Activated naive CD4-positive, alpha-beta T cell treated with anti-CD3 and anti-CD28 coated beads, Interleukin-2, amount 50 U/mL, for 24 hours (primary cell): ENCODE measurements around the gene SEC14L6.
"Not testable (repeated sequence)": the region's sequence is repeated elsewhere in the genome, so short reads cannot be mapped to it uniquely, and the experiment has no call there.

Experiments used
- H3K27ac Mint-ChIP-seq: one replicate; pipeline ENCODE4 v1.8.0; 2021; ENCODE audit warnings: mild to moderate bottlenecking, mixed read lengths
- H3K27me3 Mint-ChIP-seq: one replicate; pipeline ENCODE4 v1.8.0; 2021; ENCODE audit warnings: mixed read lengths
- H3K36me3 Mint-ChIP-seq: one replicate; pipeline ENCODE4 v1.8.0; 2021; ENCODE audit warnings: mixed read lengths
- H3K4me1 Mint-ChIP-seq: one replicate; pipeline ENCODE4 v1.8.0; 2021; ENCODE audit warnings: mixed read lengths
- H3K4me3 Mint-ChIP-seq: one replicate; pipeline ENCODE4 v1.8.0; 2021; ENCODE audit warnings: mild to moderate bottlenecking, mixed read lengths
- H3K9me3 Mint-ChIP-seq: one replicate; pipeline ENCODE4 v1.8.0; 2021; ENCODE audit warnings: mixed read lengths

Gene SEC14L6

DNA sequence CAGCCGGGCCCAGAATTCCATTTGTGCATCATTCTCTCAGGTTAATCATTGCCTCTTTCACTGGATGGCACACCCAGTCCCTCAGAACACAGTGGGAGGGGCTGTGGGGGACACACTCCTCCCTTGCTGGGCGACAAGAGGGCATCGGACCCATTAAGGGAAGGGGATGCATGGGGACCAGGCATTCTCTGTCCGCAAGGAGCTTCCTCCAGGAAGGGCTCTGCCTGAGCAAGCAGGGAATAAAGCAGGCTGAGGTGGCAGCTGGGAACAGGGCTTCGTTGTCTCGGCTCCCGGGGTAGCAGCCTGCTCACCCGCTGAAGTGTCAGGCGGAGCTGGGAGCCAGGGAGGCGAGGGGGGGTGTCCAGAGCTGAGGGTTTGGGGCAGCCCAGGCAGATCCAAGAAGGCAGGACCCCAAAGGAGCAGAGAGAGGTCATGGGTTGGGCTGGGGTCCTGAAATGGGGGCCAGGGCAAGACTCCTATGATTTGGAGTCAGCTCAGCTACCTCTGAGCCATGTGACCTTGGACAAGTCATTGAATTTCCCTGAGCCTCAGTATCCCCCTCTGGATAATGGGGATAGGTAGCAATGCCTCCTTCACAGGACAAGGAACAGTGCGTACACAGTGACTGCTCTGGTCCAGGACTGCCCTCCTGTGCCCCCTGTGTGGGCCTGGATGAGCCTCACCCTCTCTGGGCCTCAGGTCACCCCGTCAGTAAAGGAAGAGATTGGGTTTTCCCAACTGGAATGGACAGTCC, 26.5 kb upstream of the SEC14L6 start:
- peaks cover 4% of the 10 kb centered on the region for H3K27me3 Mint-ChIP-seq
- H3K27ac Mint-ChIP-seq = no peak overlapping the region
- H3K4me3 Mint-ChIP-seq = no peak overlapping the region
- no peaks in the 10 kb centered on the region for H3K4me1 Mint-ChIP-seq
- H3K36me3 Mint-ChIP-seq = peaks cover 11% of the 10 kb centered on the region
- H3K9me3 Mint-ChIP-seq = no peaks in the 10 kb centered on the region

DNA sequence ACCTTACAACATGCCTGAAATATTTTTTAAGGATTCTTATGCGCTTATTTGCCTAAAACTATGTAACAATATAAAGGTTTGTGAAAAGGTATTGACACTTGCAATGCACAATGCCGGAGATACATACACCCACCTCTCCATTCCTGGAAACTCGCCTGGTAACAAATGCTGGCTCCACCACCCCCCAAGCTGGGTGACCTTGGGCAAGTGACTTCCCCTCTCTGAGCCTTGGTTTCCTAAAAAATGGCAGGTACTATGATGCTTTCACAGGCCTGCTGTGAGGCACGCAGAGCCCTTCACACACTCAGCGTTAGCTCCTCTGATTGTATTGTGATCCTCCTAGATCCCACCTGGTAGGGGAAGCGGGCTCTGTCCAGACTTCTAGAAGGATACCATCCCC, 25.7 kb upstream of the SEC14L6 start:
- no peaks in the 10 kb centered on the region for H3K9me3 Mint-ChIP-seq
- no peaks in the 10 kb centered on the region for H3K4me1 Mint-ChIP-seq
- no peak overlapping the region for H3K27ac Mint-ChIP-seq
- H3K27me3 Mint-ChIP-seq = peaks cover 4% of the 10 kb centered on the region
- no peak overlapping the region for H3K4me3 Mint-ChIP-seq
- peaks cover 6% of the 10 kb centered on the region for H3K36me3 Mint-ChIP-seq

DNA sequence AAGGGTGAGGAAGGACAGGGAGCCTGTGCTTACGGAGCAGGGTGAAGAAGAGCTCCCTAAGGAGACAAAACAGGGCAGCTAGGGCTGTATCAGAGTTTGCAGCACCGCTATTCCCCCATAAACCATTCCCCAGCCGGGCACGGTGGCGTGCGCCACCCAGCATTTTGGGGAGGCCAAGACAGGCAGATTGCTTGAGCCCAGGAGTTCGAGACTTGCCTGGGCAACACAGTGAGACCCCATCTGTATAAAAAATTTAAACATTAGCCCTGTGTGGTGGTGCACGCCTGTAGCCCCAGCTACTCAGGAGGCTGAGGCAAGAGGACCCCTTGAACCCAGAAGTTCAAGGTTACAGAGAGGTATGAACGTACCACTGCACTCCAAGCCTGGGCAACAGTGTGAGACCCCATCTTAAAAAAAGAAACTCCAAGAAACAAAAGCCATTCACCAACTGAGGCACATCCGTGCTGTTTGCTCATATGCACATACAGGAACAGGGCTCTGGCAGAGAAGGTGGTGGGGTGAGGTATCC, 23.2 kb upstream of the SEC14L6 start:
- no peaks in the 10 kb centered on the region for H3K9me3 Mint-ChIP-seq
- H3K27ac Mint-ChIP-seq = no peak overlapping the region
- no peaks in the 10 kb centered on the region for H3K4me1 Mint-ChIP-seq
- no peak overlapping the region for H3K4me3 Mint-ChIP-seq
- peaks cover 4% of the 10 kb centered on the region for H3K27me3 Mint-ChIP-seq
- no peaks in the 10 kb centered on the region for H3K36me3 Mint-ChIP-seq

DNA sequence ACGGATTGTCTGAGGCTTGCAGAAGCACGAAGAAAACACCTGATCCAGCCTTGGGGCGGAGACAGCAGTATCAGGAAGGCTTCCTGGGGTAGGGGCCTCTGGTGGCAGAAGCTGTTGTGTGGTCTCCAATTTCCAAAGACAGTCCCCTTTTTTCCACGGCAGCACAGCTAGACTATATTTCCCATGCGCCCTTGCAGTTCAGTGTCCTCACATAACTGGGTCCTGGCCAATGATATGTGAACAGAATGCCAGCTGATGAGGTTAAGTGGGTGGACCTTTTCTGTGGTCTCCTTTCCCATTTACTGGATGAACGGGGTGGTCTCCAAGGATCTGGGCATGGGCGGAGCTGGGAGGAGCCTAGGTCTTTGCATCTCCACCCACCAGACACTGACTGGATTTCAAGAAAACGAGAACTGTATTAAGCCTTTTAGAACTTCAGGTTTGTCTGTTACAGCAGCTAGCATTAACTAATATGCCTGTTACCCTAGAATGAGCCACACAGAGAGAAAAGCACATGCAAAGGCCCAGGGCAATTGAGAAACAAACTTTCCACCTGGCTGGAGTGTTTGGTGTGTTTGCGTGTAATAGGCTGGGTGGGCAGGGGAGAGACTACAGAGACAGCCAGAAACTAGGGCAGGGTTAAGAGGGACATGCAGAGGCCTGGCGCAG, 21.7 kb upstream of the SEC14L6 start:
- Mint-ChIP-seq H3K36me3 (no peaks in the 10 kb centered on the region), H3K4me3 (no peak overlapping the region), H3K27me3 (peaks cover 4% of the 10 kb centered on the region), H3K9me3 (no peaks in the 10 kb centered on the region), H3K4me1 (no peaks in the 10 kb centered on the region), H3K27ac (no peak overlapping the region)

DNA sequence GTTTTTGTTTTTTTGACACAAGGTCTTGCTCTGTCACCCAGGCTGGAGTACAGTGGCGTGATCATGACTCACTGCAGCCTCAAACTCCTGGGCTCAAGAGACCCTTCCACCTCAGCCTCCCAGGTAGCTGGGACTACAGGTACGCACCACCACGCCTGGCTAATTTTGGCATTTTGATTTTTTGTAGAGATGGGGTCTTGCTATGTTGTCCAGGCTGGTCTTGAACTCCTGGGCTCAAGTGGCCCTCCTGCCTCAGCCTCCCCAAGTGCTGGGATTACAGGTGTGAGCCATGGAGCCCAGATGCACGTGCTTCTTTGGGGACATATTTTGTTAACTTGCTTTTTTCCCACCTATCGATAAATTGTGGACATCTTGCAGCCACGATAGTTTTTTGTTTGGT, 20.7 kb upstream of the SEC14L6 start:
- H3K27ac Mint-ChIP-seq, H3K27me3 Mint-ChIP-seq, H3K4me1 Mint-ChIP-seq, H3K4me3 Mint-ChIP-seq, H3K9me3 Mint-ChIP-seq, H3K36me3 Mint-ChIP-seq: not testable (repeated sequence)

DNA sequence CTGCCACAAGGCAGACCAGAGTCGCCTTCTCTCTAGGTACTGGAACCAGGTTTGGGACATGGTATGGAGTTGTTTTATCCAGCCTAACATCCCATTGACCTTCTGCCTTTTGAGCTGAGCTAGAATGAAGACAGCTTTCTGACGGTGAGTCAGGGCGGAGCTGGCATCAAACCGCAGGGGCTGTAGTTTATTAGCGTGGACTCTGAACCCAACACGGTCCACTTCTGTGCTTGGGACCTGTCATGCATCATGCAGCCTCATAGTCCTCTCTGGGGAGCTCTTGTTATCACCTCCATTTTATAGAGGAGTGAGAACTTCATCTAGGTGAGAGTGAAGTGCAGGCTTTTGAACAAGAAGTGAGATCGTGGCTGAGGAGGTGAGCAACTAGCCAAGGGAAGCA, 19.6 kb upstream of the SEC14L6 start:
- Mint-ChIP-seq H3K9me3 (no peaks in the 10 kb centered on the region), H3K4me3 (no peak overlapping the region), H3K36me3 (no peaks in the 10 kb centered on the region), H3K4me1 (no peaks in the 10 kb centered on the region), H3K27me3 (peaks cover 4% of the 10 kb centered on the region), H3K27ac (no peak overlapping the region)

DNA sequence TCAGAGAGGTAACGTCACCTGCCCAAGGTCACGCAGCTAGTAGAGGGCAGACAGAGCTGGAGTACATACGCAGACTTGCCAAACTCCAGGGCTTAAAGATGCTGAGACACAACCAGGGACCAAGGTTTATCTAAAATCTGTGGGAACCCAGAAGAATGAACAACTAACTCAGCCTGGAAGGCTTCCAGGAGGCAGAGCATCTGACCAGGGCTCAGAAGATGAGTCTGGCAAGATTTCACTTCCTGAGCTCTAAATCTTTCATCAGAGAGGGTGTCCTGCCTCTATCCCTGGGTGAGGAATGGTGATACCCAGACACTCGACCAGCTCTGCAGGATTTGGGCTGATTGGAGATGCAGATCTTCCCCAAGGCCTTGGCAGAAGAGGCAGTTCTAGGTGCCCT, 18.8 kb upstream of the SEC14L6 start:
- Mint-ChIP-seq H3K4me3 (no peak overlapping the region), H3K9me3 (no peaks in the 10 kb centered on the region), H3K27ac (no peak overlapping the region), H3K27me3 (peaks cover 4% of the 10 kb centered on the region), H3K36me3 (no peaks in the 10 kb centered on the region), H3K4me1 (no peaks in the 10 kb centered on the region)

DNA sequence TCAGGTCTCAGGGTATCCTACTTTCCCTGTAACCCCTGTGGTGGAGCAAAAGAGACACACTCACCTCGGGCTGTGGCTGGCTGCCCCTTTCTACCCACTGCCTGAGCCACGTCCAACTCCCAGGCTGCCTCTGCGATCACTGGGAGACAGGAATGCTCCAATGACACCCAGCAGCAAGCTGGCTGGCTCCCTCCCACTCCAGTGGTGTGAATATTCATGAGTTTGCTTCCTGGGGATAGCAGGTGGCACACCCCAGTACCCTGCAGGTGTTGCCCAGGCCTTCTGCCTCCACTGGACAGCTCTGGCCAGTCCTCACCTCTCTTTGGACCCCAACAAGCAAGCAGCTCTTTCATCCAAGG, 18.2 kb upstream of the SEC14L6 start:
- no peaks in the 10 kb centered on the region for H3K36me3 Mint-ChIP-seq
- H3K27ac Mint-ChIP-seq = no peak overlapping the region
- peaks cover 4% of the 10 kb centered on the region for H3K27me3 Mint-ChIP-seq
- H3K4me1 Mint-ChIP-seq = no peaks in the 10 kb centered on the region
- H3K4me3 Mint-ChIP-seq = no peak overlapping the region
- H3K9me3 Mint-ChIP-seq = no peaks in the 10 kb centered on the region

DNA sequence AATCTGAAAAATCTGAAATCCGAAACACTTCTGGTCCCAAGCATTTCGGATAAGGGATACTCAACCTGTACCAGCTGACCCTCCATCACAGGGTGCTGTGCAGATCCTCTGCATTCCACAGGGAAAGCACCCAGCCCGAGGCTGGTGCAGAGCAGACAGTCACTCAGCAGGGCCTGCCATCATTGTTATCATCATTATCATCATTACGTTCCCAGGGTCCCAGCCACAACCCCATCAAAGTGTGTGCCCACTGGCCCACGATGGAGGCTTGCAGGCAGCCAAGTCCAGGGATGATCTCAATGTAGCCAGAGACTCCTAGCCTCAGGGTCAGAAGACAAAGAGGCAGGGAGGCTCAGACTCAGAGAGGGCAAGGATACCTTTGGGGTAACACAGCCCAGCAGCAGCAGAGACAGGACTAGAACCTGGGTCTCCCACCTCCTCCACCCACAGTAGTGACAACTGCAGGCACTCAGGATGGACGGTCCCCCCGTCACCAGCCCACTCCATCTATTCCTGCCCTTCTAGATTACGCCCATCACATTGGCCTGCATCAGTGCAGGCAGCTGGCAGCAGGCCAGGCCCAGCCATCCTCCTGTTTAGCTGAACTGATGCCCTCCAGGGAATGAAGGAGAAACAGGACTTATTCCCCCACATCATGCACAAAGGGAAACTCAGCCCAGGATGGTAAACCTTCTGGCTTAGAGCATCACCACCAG, 17.7 kb upstream of the SEC14L6 start:
- no peak overlapping the region for H3K4me3 Mint-ChIP-seq
- no peaks in the 10 kb centered on the region for H3K36me3 Mint-ChIP-seq
- no peaks in the 10 kb centered on the region for H3K9me3 Mint-ChIP-seq
- peaks cover 4% of the 10 kb centered on the region for H3K27me3 Mint-ChIP-seq
- H3K4me1 Mint-ChIP-seq = no peaks in the 10 kb centered on the region
- no peak overlapping the region for H3K27ac Mint-ChIP-seq

DNA sequence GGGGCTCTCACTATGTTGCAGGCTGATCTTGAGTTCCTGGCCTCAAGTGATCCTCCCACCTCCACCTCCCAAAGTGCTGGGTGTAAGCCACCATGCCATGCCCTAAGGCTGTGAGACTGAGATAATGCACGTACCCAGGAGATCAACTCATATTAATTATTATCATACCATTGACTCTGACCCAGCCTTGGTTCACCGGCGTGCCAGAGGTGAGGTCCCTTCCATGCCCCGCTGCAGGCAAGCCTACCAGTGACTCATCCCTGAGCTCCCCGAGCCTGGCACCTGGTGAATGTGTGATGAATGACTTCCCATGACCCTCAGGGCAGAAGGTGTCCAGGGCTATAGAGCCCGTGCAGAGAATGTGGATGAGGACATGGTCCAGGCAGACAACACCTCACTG, 15.8 kb upstream of the SEC14L6 start:
- H3K4me1 Mint-ChIP-seq = no peaks in the 10 kb centered on the region
- H3K36me3 Mint-ChIP-seq = no peaks in the 10 kb centered on the region
- no peak overlapping the region for H3K4me3 Mint-ChIP-seq
- H3K9me3 Mint-ChIP-seq = no peaks in the 10 kb centered on the region
- no peak overlapping the region for H3K27ac Mint-ChIP-seq
- H3K27me3 Mint-ChIP-seq = no peaks in the 10 kb centered on the region

DNA sequence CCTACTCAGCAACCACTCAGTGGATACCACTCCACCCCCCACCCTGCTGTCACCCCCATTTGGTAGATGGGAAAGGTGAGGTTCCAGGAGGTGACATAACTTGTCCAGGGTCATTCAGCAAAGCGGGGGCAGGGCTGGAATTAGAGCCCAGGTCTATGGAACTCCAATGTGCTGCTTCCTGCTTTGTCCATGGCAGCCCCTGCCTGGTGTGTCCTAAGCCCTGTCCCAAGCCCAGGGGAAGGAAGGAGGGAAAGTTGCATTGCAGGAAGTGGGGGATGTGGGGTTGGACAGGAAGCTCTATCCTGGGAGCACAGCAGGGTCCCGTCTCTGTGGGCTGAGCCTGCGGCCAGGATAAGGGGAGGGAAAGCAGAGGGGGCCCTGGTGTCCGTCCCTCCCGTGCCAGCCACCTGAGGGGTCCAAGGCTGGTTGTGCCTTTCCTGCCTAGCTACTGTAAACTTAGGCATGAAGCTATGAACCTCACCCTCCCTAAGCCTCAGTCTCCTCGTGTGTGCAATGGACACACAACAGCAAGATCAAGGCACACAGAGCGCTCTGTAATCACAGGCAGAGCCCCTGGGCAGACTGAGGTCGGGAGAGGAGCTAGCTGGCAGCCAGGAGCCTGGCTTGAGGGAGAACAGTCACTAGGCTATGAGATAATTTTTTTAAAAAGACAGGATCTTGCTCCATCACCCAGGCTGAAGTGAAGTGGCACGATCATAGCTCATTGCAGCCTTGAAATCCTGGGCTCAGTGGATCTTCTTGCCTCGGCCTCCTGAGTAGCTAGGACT, 15.1 kb upstream of the SEC14L6 start:
- H3K36me3 Mint-ChIP-seq = no peaks in the 10 kb centered on the region
- H3K4me1 Mint-ChIP-seq = no peaks in the 10 kb centered on the region
- H3K27me3 Mint-ChIP-seq = no peaks in the 10 kb centered on the region
- no peaks in the 10 kb centered on the region for H3K9me3 Mint-ChIP-seq
- H3K4me3 Mint-ChIP-seq = no peak overlapping the region
- no peak overlapping the region for H3K27ac Mint-ChIP-seq

DNA sequence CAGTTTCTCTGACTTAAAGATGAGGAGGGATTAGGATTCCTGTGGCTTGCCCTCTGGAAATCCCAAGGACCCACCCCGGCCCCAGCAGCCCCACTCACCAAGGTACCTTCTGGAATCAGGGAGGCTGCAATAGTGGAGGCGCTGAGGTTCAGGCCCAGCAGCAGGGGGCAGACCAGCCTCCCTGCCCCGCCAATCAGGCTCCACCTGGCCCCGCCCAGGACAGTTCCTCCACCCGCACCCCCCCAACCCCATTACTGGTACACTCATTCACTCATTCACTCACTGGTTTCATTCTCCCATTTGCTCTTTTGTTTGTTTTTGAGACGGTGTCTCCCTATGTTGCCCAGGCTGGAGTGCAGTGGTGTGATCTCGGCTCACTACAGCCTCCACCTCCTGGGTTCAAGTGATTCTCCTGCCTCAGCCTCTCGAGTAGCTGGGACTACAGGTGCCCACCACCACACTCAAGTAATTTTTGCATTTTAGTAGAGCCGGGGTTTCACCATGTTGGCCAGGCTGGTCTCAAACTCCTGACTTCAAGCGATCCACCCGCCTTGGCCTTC, 14.2 kb upstream of the SEC14L6 start:
- not testable (repeated sequence) for H3K36me3 Mint-ChIP-seq, H3K27ac Mint-ChIP-seq, H3K9me3 Mint-ChIP-seq, H3K27me3 Mint-ChIP-seq, H3K4me3 Mint-ChIP-seq, H3K4me1 Mint-ChIP-seq

DNA sequence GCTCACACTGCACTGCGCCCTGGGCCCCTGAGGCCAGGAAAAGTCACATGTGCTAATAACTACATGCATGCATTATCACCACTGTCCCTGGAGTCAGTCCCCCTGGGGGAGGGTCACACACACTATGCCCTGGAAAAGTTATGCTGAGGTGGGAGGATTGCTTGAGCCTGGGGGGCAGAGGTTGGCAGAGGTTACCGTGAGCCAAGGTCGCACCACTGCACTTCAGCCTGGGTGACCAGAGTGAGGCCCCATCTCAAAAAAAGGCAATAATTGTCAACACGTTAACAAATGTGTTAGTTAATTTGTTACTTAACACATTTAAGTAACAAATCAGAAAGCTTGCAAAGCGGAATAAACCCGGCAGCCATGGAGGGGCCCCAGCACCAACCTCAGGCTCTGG, 13.3 kb upstream of the SEC14L6 start:
- no peak overlapping the region for H3K4me3 Mint-ChIP-seq
- no peaks in the 10 kb centered on the region for H3K4me1 Mint-ChIP-seq
- H3K9me3 Mint-ChIP-seq = no peaks in the 10 kb centered on the region
- no peaks in the 10 kb centered on the region for H3K36me3 Mint-ChIP-seq
- no peak overlapping the region for H3K27ac Mint-ChIP-seq
- H3K27me3 Mint-ChIP-seq = no peaks in the 10 kb centered on the region

DNA sequence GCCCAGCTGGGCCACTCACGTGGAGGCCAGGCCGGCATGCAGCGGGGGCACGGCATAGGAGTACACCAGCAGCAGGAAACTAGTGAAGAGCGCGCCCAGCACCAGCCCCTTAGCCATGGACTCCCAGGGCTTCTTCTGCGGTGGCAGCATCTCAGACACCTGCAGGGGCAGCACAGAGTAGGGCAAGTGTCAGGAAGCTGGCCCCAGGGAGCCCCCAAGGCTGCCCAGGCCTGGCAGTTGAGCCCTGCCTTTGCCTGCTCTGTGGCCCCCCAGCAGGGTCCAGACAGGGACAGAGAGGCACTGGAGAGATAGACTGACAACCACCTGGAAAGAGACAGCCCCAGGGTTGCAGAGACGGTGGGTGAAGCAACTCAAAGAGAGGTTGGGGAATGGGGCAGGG, 10.7 kb upstream of the SEC14L6 start:
- Mint-ChIP-seq H3K4me3 (no peak overlapping the region), H3K9me3 (no peaks in the 10 kb centered on the region), H3K36me3 (no peaks in the 10 kb centered on the region), H3K27me3 (no peaks in the 10 kb centered on the region), H3K27ac (no peak overlapping the region), H3K4me1 (no peaks in the 10 kb centered on the region)

DNA sequence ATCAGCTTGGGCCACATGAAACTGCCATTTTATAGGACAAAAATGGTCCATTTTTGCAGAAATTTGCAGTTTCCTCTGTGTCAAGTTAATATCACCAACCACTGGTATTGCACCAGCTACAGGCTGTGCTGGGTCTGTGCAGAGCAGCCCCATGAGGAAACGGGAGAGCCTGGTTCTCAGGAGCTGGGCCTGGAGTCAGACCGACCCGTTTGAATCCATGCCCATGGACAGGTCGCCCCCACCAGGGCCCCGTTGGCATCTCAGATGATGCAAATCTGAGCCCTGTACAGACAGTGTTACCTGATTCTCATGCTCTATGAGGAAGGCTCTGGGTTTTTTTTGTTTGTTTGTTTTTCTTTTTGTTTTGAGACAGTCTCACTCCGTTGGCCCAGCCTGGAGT, 9.8 kb upstream of the SEC14L6 start:
- Mint-ChIP-seq H3K27me3 (no peaks in the 10 kb centered on the region), H3K27ac (no peak overlapping the region), H3K4me3 (no peak overlapping the region), H3K36me3 (no peaks in the 10 kb centered on the region), H3K4me1 (no peaks in the 10 kb centered on the region), H3K9me3 (no peaks in the 10 kb centered on the region)
